ENCODE measurements around the gene IL31.

- TF ChIP-seq, protein P1, sequence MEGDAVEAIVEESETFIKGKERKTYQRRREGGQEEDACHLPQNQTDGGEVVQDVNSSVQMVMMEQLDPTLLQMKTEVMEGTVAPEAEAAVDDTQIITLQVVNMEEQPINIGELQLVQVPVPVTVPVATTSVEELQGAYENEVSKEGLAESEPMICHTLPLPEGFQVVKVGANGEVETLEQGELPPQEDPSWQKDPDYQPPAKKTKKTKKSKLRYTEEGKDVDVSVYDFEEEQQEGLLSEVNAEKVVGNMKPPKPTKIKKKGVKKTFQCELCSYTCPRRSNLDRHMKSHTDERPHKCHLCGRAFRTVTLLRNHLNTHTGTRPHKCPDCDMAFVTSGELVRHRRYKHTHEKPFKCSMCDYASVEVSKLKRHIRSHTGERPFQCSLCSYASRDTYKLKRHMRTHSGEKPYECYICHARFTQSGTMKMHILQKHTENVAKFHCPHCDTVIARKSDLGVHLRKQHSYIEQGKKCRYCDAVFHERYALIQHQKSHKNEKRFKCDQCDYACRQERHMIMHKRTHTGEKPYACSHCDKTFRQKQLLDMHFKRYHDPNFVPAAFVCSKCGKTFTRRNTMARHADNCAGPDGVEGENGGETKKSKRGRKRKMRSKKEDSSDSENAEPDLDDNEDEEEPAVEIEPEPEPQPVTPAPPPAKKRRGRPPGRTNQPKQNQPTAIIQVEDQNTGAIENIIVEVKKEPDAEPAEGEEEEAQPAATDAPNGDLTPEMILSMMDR (conservative IDR thresholded peaks at IDR 0.05; ENCODE audit: low read depth, low read length) = no peak
- no peak for TF ChIP-seq EZH2 (IDR thresholded peaks at IDR 0.05; ENCODE audit: borderline replicate concordance, low read depth, low read length, poor library complexity, severe bottlenecking)
These were observed 33.0 kb upstream of the IL31 start for GRCh38 chr12:122206976-122207375.

Data from A673 (cell line).